Forelimb muscle (tissue), 1 donor: Measurements from ENCODE around the gene TRAPPC3. TPM values are rescaled to one million over a fixed set of nuclear protein-coding genes. Genes with fewer than 3 reads are reported as not detected.
"Not testable (repeated sequence)": the region's sequence is repeated elsewhere in the genome, so short reads cannot be mapped to it uniquely, and the experiment has no call there.

Experiments
- DNase-seq: peaks from one replicate; pipeline ENCODE4 v3.0.0-alpha.2; 2013; ENCODE audit warnings: low read depth
- polyA plus RNA-seq: library from polyadenylated mRNA; unstranded; fragments of 120-200 nt; gene quantifications from one replicate; pipeline ENCODE4 v1.2.1, GENCODE V29; 2013; ENCODE audit not compliant: insufficient read length

The TRAPPC3 gene
- polyA plus RNA-seq, 1 donor, result 31.9 TPM

- DNase-seq, result no peak
These were observed 17.9 kb upstream of the TRAPPC3 start for GRCh38 chr1:36166938-36167905.

GRCh38 chr1:36166136-36166535 lies 16.9 kb upstream of the TRAPPC3 start:
- no peak for DNase-seq

GRCh38 chr1:36165145-36165544 lies 15.9 kb upstream of the TRAPPC3 start:
- DNase-seq, result no peak

- no peak for DNase-seq
These were observed 15.1 kb upstream of the TRAPPC3 start for GRCh38 chr1:36164361-36164760.

GRCh38 chr1:36163426-36163825 lies 14.1 kb upstream of the TRAPPC3 start:
- no peak for DNase-seq

- DNase-seq, result no peak
These were observed 13.5 kb upstream of the TRAPPC3 start for GRCh38 chr1:36162680-36163239.

- no peak for DNase-seq
These were observed 12.6 kb upstream of the TRAPPC3 start for GRCh38 chr1:36161641-36162531.

GRCh38 chr1:36160949-36161485 lies 11.7 kb upstream of the TRAPPC3 start:
- DNase-seq, result no peak

GRCh38 chr1:36160388-36160948 lies 11.2 kb upstream of the TRAPPC3 start:
- DNase-seq, result no peak

- DNase-seq, result no peak
These were observed 10.5 kb upstream of the TRAPPC3 start for GRCh38 chr1:36159614-36160387.

- DNase-seq, result not testable (repeated sequence)
These were observed 9.6 kb upstream of the TRAPPC3 start for GRCh38 chr1:36158827-36159252.

- no peak for DNase-seq
These were observed 8.9 kb upstream of the TRAPPC3 start for GRCh38 chr1:36157973-36158826.

- no peak for DNase-seq
These were observed 8.0 kb upstream of the TRAPPC3 start for GRCh38 chr1:36157115-36157903.

GRCh38 chr1:36156329-36157114 lies 7.2 kb upstream of the TRAPPC3 start:
- DNase-seq, result no peak

GRCh38 chr1:36155408-36156328 lies 6.4 kb upstream of the TRAPPC3 start, which contains the start of gene MAP7D1:
TSS of gene MAP7D1 (plus strand) at chr1:36156160. CDS start at chr1:36156418, 258 bp downstream.
- no peak for DNase-seq

GRCh38 chr1:36154765-36155407 lies 5.6 kb upstream of the TRAPPC3 start:
- DNase-seq, result no peak
